Hepatocyte (in vitro differentiated cells): ENCODE measurements around the gene TTC28.

ENCODE experiments used
- EZH2 ChIP-seq: fragments of 200-600 bp; sonication (generic); IDR thresholded peaks from 2 replicates; pipeline ENCODE4 v1.6.1; 2016; ENCODE audit warnings: antibody characterized with exemption, mild to moderate bottlenecking, borderline replicate concordance
- EZH2phosphoT487 ChIP-seq: fragments of 200-600 bp; sonication (generic); IDR thresholded peaks from one replicate; pipeline ENCODE4 v1.6.1; 2018; ENCODE audit warnings: antibody characterized with exemption, mild to moderate bottlenecking, low read depth, moderate library complexity; ENCODE audit not compliant: unreplicated experiment, severe bottlenecking
- TF ChIP-seq, protein P1 (sequence below): fragments of 200-600 bp; sonication (generic); IDR thresholded peaks from 2 replicates; pipeline ENCODE4 v1.5.1; 2016; ENCODE audit warnings: antibody characterized with exemption, mild to moderate bottlenecking; ENCODE audit not compliant: poor library complexity

GRCh38 chr22:27980424-27981148 lies 699.1 kb downstream of the TTC28 start:
- TF ChIP-seq, protein P1, sequence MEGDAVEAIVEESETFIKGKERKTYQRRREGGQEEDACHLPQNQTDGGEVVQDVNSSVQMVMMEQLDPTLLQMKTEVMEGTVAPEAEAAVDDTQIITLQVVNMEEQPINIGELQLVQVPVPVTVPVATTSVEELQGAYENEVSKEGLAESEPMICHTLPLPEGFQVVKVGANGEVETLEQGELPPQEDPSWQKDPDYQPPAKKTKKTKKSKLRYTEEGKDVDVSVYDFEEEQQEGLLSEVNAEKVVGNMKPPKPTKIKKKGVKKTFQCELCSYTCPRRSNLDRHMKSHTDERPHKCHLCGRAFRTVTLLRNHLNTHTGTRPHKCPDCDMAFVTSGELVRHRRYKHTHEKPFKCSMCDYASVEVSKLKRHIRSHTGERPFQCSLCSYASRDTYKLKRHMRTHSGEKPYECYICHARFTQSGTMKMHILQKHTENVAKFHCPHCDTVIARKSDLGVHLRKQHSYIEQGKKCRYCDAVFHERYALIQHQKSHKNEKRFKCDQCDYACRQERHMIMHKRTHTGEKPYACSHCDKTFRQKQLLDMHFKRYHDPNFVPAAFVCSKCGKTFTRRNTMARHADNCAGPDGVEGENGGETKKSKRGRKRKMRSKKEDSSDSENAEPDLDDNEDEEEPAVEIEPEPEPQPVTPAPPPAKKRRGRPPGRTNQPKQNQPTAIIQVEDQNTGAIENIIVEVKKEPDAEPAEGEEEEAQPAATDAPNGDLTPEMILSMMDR: no peak
- no peak for TF ChIP-seq EZH2
- no peak for TF ChIP-seq EZH2phosphoT487
